ENCODE results near the gene FGF18. TPM values are rescaled to one million over a fixed set of nuclear protein-coding genes. Genes with fewer than 3 reads are reported as not detected.

The FGF18 gene
- total and polyA plus RNA-seq, 9 of the 15 experiments (the other 6 are each of a cell fraction or from before 2014, with no cell fraction given) = 0.05 to 0.18 (median 0.11) TPM; not detected in 6

- TF ChIP-seq TOE1 (IDR thresholded peaks at IDR 0.05; ENCODE audit: borderline replicate concordance) = no peak
- no peak for TF ChIP-seq TOE1 (CRISPR knock-in tag; IDR thresholded peaks at IDR 0.05; ENCODE audit: borderline replicate concordance, low read depth)
- no peak for TF ChIP-seq TCF7L2 (IDR thresholded peaks at IDR 0.05; ENCODE audit: low read depth, low read length)
- TF ChIP-seq ZC3H4 (CRISPR knock-in tag; IDR thresholded peaks at IDR 0.05; ENCODE audit: borderline replicate concordance) = no peak
- TF ChIP-seq JUNB (CRISPR knock-in tag; conservative IDR thresholded peaks at IDR 0.05) = no peak
- no peak for TF ChIP-seq ZNF174 (CRISPR knock-in tag; IDR thresholded peaks at IDR 0.05)
- TF ChIP-seq MLLT1 (IDR thresholded peaks at IDR 0.05) = peak in 1 of 2 experiments; percentile 72; a peak in 2 of 4 replicates
- no peak for TF ChIP-seq ZNF41 (CRISPR knock-in tag; conservative IDR thresholded peaks at IDR 0.05)
- no peak for TF ChIP-seq ZMIZ1 (IDR thresholded peaks at IDR 0.05; ENCODE audit: low read depth in 2 of 2, low read length in 2 of 2)
- no peak for TF ChIP-seq RFX7 (CRISPR knock-in tag; IDR thresholded peaks at IDR 0.05)
- no peak for TF ChIP-seq TCF7 (IDR thresholded peaks at IDR 0.05; ENCODE audit: borderline replicate concordance)
- no peak for TF ChIP-seq PTBP1 (IDR thresholded peaks at IDR 0.05; ENCODE audit: low read depth, low read length)
- no peak for TF ChIP-seq NUFIP1 (IDR thresholded peaks at IDR 0.05; ENCODE audit: partially characterized antibody)
- no peak for TF ChIP-seq EZH2 (IDR thresholded peaks at IDR 0.05; ENCODE audit: borderline replicate concordance, low read depth, low read length)
- no peak for TF ChIP-seq ADNP (tag; IDR thresholded peaks at IDR 0.05)
- TF ChIP-seq GATA2 (CRISPR knock-in tag; IDR thresholded peaks at IDR 0.05) = no peak
- no peak for TF ChIP-seq ARID3A (IDR thresholded peaks at IDR 0.05; ENCODE audit: borderline replicate concordance, low read depth, low read length)
- no peak for TF ChIP-seq THRAP3 (IDR thresholded peaks at IDR 0.05; ENCODE audit: borderline replicate concordance)
- no peak for TF ChIP-seq CHD4 (IDR thresholded peaks at IDR 0.05; ENCODE audit: insufficient read depth, insufficient replicate concordance, low read depth, low read length, poor library complexity, severe bottlenecking)
Measured at GRCh38 chr5:171387345-171387969, 32.0 kb upstream of the FGF18 start, which contains the start of gene NPM1 (continued).
